Left colon (tissue), 2 donors: ENCODE data around the gene OR2A7. TPM values are rescaled to one million over a fixed set of nuclear protein-coding genes. Genes with fewer than 3 reads are reported as not detected.
"Not testable (repeated sequence)": the region's sequence is repeated elsewhere in the genome, so short reads cannot be mapped to it uniquely, and the experiment has no call there.

Source experiments
- ATAC-seq: fragments of 200-7000 bp; cut with Tn5 transposase; one replicate; pipeline ENCODE4 v1.9.1; 2020; ENCODE audit warnings: mild to moderate bottlenecking, moderate library complexity
- DNase-seq, 2 donors: peaks; one replicate each; pipeline ENCODE4 v3.0.0-alpha.2; 2020
- intact Hi-C, 2 donors: fragments of 100-400 bp; cut with DNase I in 1 of 2; cut with micrococcal nuclease in 1 of 2; formaldehyde crosslinking; loops; one replicate each; pipeline versions ENCODE4 v1.11.2 to v1.14.0; 2022; cut with DNase I, micrococcal nuclease
- long read RNA-seq: library from polyadenylated mRNA; unstranded; transcript quantifications from one replicate; pipeline ENCODE4 v2.0.0, GENCODE V29; 2021
- total RNA-seq, 2 donors: library from RNA; stranded (reverse); fragmentation: NEBNext Ultra II Directional; extraction: Animal tissue kit (Norgen Biotek cat#: 25700); gene quantifications; one replicate each; pipeline ENCODE4 v1.2.1, GENCODE V29; 2021
- donor health status: DM: no; HTN: no; CAD: no.
- donor health status: DM: yes; HTN: yes; CAD: no.

OR2A7 gene
- 10 to 100 TPM; 21.9 to 29.5 TPM for total RNA-seq
- long read RNA-seq, partial matches to known transcripts: 0 of 1 reads
- long read RNA-seq, other reads (novel, unspliced or antisense): 0 of 1 reads

DNA sequence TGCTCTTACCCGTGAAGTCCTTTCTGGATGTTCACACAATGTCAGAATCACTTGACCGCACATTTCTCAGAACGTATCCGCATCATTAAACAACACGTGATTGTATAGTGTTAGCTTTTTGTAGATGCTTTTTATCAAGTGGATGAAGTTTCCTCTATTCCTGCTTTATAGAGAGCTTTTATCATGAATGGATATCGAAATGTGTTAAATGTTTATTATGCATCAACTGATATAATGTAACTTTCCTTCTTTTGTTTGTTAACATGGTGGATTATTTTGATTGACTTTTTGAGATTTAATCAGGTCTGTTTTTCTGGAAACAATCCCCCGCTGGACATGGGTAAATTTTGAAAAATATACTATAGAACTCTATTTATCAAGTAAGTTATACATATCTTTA is at the start of gene OR2A7:
Gene OR2A7, minus strand, starts transcription at position 101 of the 400 bp plus-strand sequence. CDS start 5,164 bp downstream, outside the sequence.
- intact Hi-C loops, DNase-seq, ATAC-seq: not testable (repeated sequence)

GRCh38 chr7:144311872-144312469 is 47.4 kb upstream of the OR2A7 start, which contains the start of gene OR2A1:
OR2A1 (plus strand) TSS chr7:144312419; CDS start chr7:144318125, 5,706 bp downstream.
- ATAC-seq, DNase-seq, intact Hi-C loops: not testable (repeated sequence)

DNA sequence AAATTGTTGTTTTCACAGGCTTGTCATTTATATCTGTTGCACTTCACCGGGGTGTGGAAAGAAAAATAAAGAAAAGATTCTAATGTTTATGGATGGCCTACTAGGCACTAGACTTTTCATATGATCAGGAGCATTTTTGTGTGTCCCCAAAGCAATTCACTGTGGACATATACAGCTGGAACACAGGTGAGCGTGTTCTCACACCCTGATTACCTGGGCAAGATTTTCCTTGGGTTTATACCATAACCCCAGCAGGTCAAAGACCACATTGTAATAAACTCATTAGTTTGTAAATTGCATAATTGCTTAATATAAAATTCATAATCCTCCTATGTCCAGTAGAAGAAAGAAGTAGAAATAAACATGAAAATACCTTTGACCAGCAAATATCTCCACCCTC is 46.6 kb upstream of the OR2A7 start:
- DNase-seq, ATAC-seq, intact Hi-C loops: not testable (repeated sequence)

GRCh38 chr7:144309702-144310101 is 45.1 kb upstream of the OR2A7 start:
- intact Hi-C loops, DNase-seq, ATAC-seq: not testable (repeated sequence)

GRCh38 chr7:144305156-144305555 is 40.6 kb upstream of the OR2A7 start:
- intact Hi-C loops, ATAC-seq, DNase-seq: not testable (repeated sequence)

- ATAC-seq, intact Hi-C loops: not testable (repeated sequence)
These were observed 39.0 kb upstream of the OR2A7 start for GRCh38 chr7:144303607-144304006.

GRCh38 chr7:144302578-144303303 is 38.1 kb upstream of the OR2A7 start:
- DNase-seq, intact Hi-C loops, ATAC-seq: not testable (repeated sequence)

More at GRCh38 chr7:144303607-144304006, 39.0 kb upstream of the OR2A7 start:
- not testable (repeated sequence) for DNase-seq

- intact Hi-C loops, DNase-seq: not testable (repeated sequence)
- peak; percentile 97 for ATAC-seq
These were observed 29.4 kb upstream of the OR2A7 start for GRCh38 chr7:144293794-144294499.

DNA sequence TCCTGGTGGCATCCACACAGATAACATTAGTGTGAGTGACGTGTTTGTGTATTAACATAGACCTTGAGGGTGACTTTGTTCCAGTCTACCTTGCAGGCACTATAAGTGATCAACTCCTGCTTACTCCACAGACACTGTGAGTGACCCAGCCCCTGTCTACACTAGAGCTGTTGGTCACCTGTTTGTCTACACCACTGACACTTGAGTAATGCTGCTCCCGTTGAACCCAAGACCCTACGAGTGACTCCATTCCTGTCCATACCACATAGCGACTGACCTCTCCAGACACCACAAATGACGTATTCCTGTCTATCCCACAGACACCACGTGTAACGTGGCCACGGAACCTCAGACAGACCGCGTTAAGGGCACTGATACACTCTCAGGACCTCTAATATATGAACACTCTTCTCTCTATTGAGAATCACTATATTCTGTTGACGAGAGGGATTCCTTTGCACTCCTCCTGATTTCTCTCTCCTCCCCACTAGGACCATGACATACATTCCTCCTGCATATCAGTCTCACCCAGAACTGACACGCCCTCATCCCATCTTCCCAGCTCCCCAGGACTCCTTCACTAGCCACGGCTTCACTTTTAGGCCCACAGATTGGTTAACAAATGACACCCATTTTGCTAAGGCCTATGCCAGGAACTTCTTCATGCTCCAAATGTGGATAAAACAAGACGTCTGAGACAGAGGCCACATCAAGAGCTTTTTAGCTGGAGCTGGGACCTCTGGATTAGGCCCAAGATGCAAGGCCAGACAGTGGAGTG is 28.0 kb upstream of the OR2A7 start:
- intact Hi-C loops, DNase-seq, ATAC-seq: not testable (repeated sequence)

DNA sequence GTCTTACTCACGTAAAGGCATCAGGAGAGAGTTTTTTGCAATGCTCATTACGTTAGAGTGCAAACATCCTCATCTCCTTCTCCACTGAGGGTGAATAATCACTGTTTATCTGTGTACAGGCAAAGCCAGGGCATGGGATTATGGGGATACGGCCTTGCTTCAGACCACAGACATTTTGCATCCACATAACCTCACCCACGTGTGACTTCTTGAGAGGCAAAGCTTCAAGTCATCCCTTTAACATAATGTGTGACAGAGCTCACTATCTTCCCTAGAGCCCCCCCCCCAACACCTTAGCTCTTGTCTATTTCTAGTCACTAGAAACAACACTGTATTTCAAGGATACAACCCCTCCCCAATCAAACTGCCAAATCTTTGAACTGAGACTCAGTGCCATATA is 27.0 kb upstream of the OR2A7 start:
- ATAC-seq, DNase-seq, intact Hi-C loops: not testable (repeated sequence)

DNA sequence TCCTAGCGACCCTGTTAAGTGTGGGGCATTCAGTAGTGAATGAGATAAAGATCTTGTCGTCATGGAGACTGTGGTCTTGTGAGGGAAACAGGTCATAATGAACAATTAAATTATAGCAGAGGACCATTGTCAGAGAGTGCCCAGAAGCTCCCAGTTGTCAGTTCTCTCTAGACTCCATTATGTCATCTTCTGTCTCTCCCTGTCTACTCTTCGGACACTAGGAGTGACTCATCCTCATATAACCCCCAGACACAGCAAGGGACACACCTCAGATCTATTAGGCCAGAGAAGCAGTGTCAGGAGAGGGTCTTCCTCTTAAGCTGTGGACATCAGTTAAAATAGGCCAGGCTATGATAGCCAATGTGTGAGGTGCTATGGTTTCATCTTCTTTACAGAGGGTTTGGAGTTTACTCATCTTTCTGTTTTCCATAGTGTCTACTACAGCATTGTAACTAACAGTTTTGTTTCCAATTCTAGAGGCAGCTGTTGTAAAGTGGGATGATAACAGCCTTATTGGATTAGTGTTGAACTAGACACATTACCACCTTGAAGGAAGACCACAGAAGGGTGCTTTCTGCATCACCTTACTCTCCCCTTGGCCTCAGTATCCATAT is 22.7 kb upstream of the OR2A7 start:
- intact Hi-C loops, DNase-seq: not testable (repeated sequence)
- peak; percentile 37 for ATAC-seq

DNA sequence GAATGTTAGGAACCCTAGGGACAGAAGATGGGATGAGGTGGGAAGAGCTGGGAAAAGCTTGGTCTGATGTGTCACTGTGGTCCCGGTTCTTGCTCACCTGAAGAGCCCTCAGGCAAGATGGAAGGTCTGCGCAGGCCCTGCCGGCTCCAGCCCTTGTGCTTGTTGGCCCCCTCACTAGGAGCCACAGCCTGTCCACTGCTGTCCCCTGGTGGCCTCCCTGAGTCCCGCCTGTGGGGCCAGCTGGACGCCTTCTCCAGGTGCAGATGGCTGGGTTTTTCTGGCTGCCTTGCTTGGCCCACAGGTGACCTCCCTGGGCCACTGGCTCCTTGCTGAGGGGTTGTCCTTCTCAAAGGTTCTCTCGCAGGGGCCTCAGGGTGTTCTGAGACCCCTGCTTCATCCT is 19.1 kb upstream of the OR2A7 start:
- ATAC-seq, intact Hi-C loops: not testable (repeated sequence)

GRCh38 chr7:144282490-144282889 is 17.9 kb upstream of the OR2A7 start:
- intact Hi-C loops: not testable (repeated sequence)

More for the DNA sequence above, 19.1 kb upstream of the OR2A7 start:
- DNase-seq: not testable (repeated sequence)

GRCh38 chr7:144281981-144282380 is 17.4 kb upstream of the OR2A7 start:
- ATAC-seq, DNase-seq, intact Hi-C loops: not testable (repeated sequence)

More at GRCh38 chr7:144282490-144282889, 17.9 kb upstream of the OR2A7 start:
- ATAC-seq, DNase-seq: not testable (repeated sequence)

- intact Hi-C loops, DNase-seq: not testable (repeated sequence)
- ATAC-seq: peak; percentile 56
These were observed 15.4 kb upstream of the OR2A7 start for GRCh38 chr7:144280010-144280409.

- peak; percentile 45 for ATAC-seq
These were observed 10.7 kb upstream of the OR2A7 start for GRCh38 chr7:144275281-144275680.

GRCh38 chr7:144269188-144269587 is 4.6 kb upstream of the OR2A7 start, which contains the start of gene CTAGE8:
CTAGE8 (minus strand) TSS chr7:144269288; CDS start chr7:144269250, 38 bp downstream.
- DNase-seq, intact Hi-C loops, ATAC-seq: not testable (repeated sequence)

More at GRCh38 chr7:144275281-144275680, 10.7 kb upstream of the OR2A7 start:
- intact Hi-C loops: not testable (repeated sequence)
- DNase-seq: peak in 1 of 2 donors; percentile 6
